IMR-90 (cell line): Measurements from ENCODE around the gene KMT2C. TPM values are rescaled to one million over a fixed set of nuclear protein-coding genes. Genes with fewer than 3 reads are reported as not detected.
"Not testable (repeated sequence)": the region's sequence is repeated elsewhere in the genome, so short reads cannot be mapped to it uniquely, and the experiment has no call there.

Experiments
- ATAC-seq: fragments of 200-7000 bp; cut with Tn5 transposase; 2 replicates; pipeline ENCODE4 v1.9.1; 2020; ENCODE audit warnings: low read depth, mild to moderate bottlenecking, moderate library complexity
- BruUV-seq: library from RNA; stranded (reverse); fragments of 400-500 nt; replicated peaks from 2 replicates; lab custom pipeline; 2021; lab: Mats Ljungman, UMichigan
- CTCF ChIA-PET: fragments of 300-600 bp; formaldehyde crosslinking; extraction: SDS; loops from one replicate; lab custom pipeline; 2021; ENCODE audit warnings: antibody characterized with exemption; lab: Yijun Ruan, JAX
- POLR2A ChIA-PET: fragments of 300-600 bp; sonication (Branson Sonifier 250); formaldehyde crosslinking; loops from one replicate; lab custom pipeline; 2022; ENCODE audit warnings: antibody characterized with exemption; ENCODE audit not compliant: unreplicated experiment; lab: Charles Lee
- DNase-seq: peaks from one replicate; pipeline ENCODE4 v3.0.0; 2013
- H2AFZ ChIP-seq: replicated peaks from 2 replicates; pipeline ENCODE3; 2013; ENCODE audit warnings: low read length, mild to moderate bottlenecking; ENCODE audit not compliant: poor library complexity
- H2AK5ac ChIP-seq: 2 replicates; pipeline ENCODE4 v1.6.1; 2013; ENCODE audit warnings: low read depth, low read length, inconsistent platforms
- H2AK9ac ChIP-seq: replicated peaks from 2 replicates; pipeline ENCODE3; 2013; ENCODE audit warnings: mild to moderate bottlenecking, low read depth, low read length, moderate library complexity; ENCODE audit not compliant: poor library complexity
- H2BK120ac ChIP-seq: 2 replicates; pipeline ENCODE4 v1.6.1; 2013; ENCODE audit warnings: low read depth, low read length, inconsistent platforms
- H2BK15ac ChIP-seq: 3 replicates; pipeline ENCODE4 v1.6.1; 2013; ENCODE audit warnings: low read depth, low read length, inconsistent platforms
- H2BK20ac ChIP-seq: 2 replicates; pipeline ENCODE4 v1.6.1; 2013; ENCODE audit warnings: low read depth, mild to moderate bottlenecking, inconsistent platforms, low read length, moderate library complexity
- H2BK5ac ChIP-seq: 2 replicates; pipeline ENCODE4 v1.6.1; 2013; ENCODE audit warnings: mild to moderate bottlenecking, low read depth, low read length, inconsistent platforms; ENCODE audit not compliant: poor library complexity, severe bottlenecking
- H3K14ac ChIP-seq: replicated peaks from 2 replicates; pipeline ENCODE4 v1.6.1; 2013; ENCODE audit warnings: low read depth, low read length, inconsistent platforms
- H3K18ac ChIP-seq: 2 replicates; pipeline ENCODE4 v1.6.1; 2013; ENCODE audit warnings: low read depth, low read length, control low read depth
- H3K23ac ChIP-seq: 2 replicates; pipeline ENCODE4 v1.6.1; 2013; ENCODE audit warnings: low read depth, low read length, inconsistent platforms
- H3K27ac ChIP-seq: 2 replicates; pipeline ENCODE4 v1.5.1; 2013; ENCODE audit warnings: mild to moderate bottlenecking, control low read depth, low read length; ENCODE audit not compliant: insufficient read depth
- H3K27me3 ChIP-seq: 2 replicates; pipeline ENCODE4 v1.6.1; 2013; ENCODE audit warnings: low read length; ENCODE audit not compliant: control insufficient read depth, insufficient read depth
- H3K36me3 ChIP-seq: 2 replicates; pipeline ENCODE4 v1.6.1; 2013; ENCODE audit warnings: low read length, mixed read lengths; ENCODE audit not compliant: control insufficient read depth, insufficient read depth
- H3K4ac ChIP-seq: 2 replicates; pipeline ENCODE4 v1.6.1; 2013; ENCODE audit warnings: low read depth, low read length, inconsistent platforms
- H3K4me1 ChIP-seq: 2 replicates; pipeline ENCODE4 v1.6.1; 2013; ENCODE audit warnings: low read length, mixed read lengths; ENCODE audit not compliant: control insufficient read depth, insufficient read depth
- H3K4me2 ChIP-seq: 2 replicates; pipeline ENCODE4 v1.6.1; 2013; ENCODE audit warnings: low read depth, mild to moderate bottlenecking, control low read depth, low read length, moderate library complexity
- H3K4me3 ChIP-seq: 2 replicates; pipeline ENCODE4 v1.5.1; 2013; ENCODE audit warnings: low read depth, mild to moderate bottlenecking, control low read depth, low read length, moderate library complexity; ENCODE audit not compliant: insufficient read depth
- H3K56ac ChIP-seq: 2 replicates; pipeline ENCODE4 v1.6.1; 2013; ENCODE audit warnings: low read length, inconsistent platforms; ENCODE audit not compliant: insufficient read depth; ENCODE audit errors: extremely low read depth
- H3K79me1 ChIP-seq, 2 experiments: 2 replicates each; pipeline ENCODE4 v1.6.1; 2013; ENCODE audit warnings: low read length in 2 of 2, inconsistent platforms in 1 of 2, low read depth in 1 of 2
- H3K9ac ChIP-seq: 2 replicates; pipeline ENCODE4 v1.6.1; 2013; ENCODE audit warnings: low read depth, low read length, control low read depth
- H3K9me1 ChIP-seq: 2 replicates; pipeline ENCODE4 v1.6.1; 2013; ENCODE audit warnings: low read length, inconsistent platforms; ENCODE audit not compliant: insufficient read depth
- H3K9me3 ChIP-seq: 2 replicates; pipeline ENCODE4 v1.6.1; 2013; ENCODE audit warnings: low read length; ENCODE audit not compliant: control insufficient read depth, insufficient read depth
- H4K20me1 ChIP-seq: 2 replicates; pipeline ENCODE4 v1.6.1; 2013; ENCODE audit warnings: low read length, inconsistent platforms; ENCODE audit not compliant: insufficient read depth
- H4K5ac ChIP-seq: 2 replicates; pipeline ENCODE4 v1.6.1; 2013; ENCODE audit warnings: mild to moderate bottlenecking, low read depth, low read length, control low read depth
- H4K8ac ChIP-seq, 2 experiments: 2 replicates each; pipeline ENCODE4 v1.6.1; 2013; ENCODE audit warnings: low read depth in 2 of 2, low read length in 2 of 2, control low read depth in 1 of 2, inconsistent platforms in 1 of 2
- H4K91ac ChIP-seq: 2 replicates; pipeline ENCODE4 v1.6.1; 2013; ENCODE audit warnings: low read depth, low read length, inconsistent platforms; ENCODE audit not compliant: insufficient read depth
- WGBS, 2 experiments: methylation state at CpG; one replicate each; pipeline versions ENCODE4 v1.1.5 to v1.1.7; 2013; ENCODE audit warnings: missing lambda C conversion rate in 2 of 2; ENCODE audit not compliant: insufficient read length in 1 of 2; ENCODE audit errors: extremely low coverage in 2 of 2; 5-methylcytosine and 5-hydroxymethylcytosine counted together
- dilution Hi-C: fragments of 300-500 bp; cut with HindIII; formaldehyde crosslinking; loops from one replicate; pipeline ENCODE4 v1.14.3; 2018; ENCODE audit warnings: low sequenced_read_pairs; ENCODE audit not compliant: unreplicated experiment
- in situ Hi-C: fragments of 300-500 bp; cut with MboI; formaldehyde crosslinking; loops from 3 replicates; pipeline ENCODE4 v1.14.3; 2019; ENCODE audit warnings: low sequenced_read_pairs, inconsistent platforms, mixed read lengths
- intact Hi-C: fragments of 100-400 bp; cut with micrococcal nuclease; formaldehyde crosslinking; loops from 2 replicates; pipeline ENCODE4 v1.10.0; 2022
- polyA plus RNA-seq, 3 experiments: library from polyadenylated mRNA; depleted of rRNA; stranded (reverse); fragments of >200 nt; gene quantifications; 2 replicates each; pipeline ENCODE4 v1.2.3, GENCODE V29; 2012; ENCODE audit warnings: low replicate concordance in 1 of 3
- total RNA-seq: library from RNA; depleted of rRNA; stranded (reverse); fragments of >200 nt; gene quantifications from 2 replicates; pipeline ENCODE4 v1.2.3, GENCODE V29; 2012

KMT2C gene
- total and polyA plus RNA-seq, 2 of the 4 experiments (the other 2 are of a cell fraction), result 8.0 to 23.3 TPM

GRCh38 chr7:152376716-152377484, 58.9 kb downstream of the KMT2C start:
- H3K4me1 ChIP-seq, H3K27ac ChIP-seq, H4K5ac ChIP-seq, H3K9me1 ChIP-seq, BruUV-seq, H3K18ac ChIP-seq, H2BK15ac ChIP-seq, H3K4me2 ChIP-seq, CTCF ChIA-PET, H3K4me3 ChIP-seq, H4K91ac ChIP-seq, in situ Hi-C loops, POLR2A ChIA-PET, H3K23ac ChIP-seq, H2AFZ ChIP-seq, DNase-seq, H2AK5ac ChIP-seq, H3K36me3 ChIP-seq, H2BK20ac ChIP-seq, H3K9ac ChIP-seq, H2AK9ac ChIP-seq, intact Hi-C loops, H3K27me3 ChIP-seq, ATAC-seq, H3K56ac ChIP-seq, H3K4ac ChIP-seq, H4K8ac ChIP-seq, H3K9me3 ChIP-seq, H2BK5ac ChIP-seq, H3K14ac ChIP-seq, dilution Hi-C loops, H2BK120ac ChIP-seq: not testable (repeated sequence)
- WGBS, 2 experiments, result 90% methylated on average over 2 of the region's 8 CpGs; no CpG with 5 or more reads in 1 of the 2 experiments
- peaks cover 14 to 23% of the 10 kb centered on the region in 2 experiments for H3K79me1 ChIP-seq
- peaks cover 39% of the 10 kb centered on the region for H4K20me1 ChIP-seq
